HG03097 (cell line): ENCODE results near the gene BCAS1.

Experiments
- ATAC-seq: cut with Tn5 transposase; IDR thresholded peaks from one replicate; pipeline ENCODE4 v1.9.1; 2021; ENCODE audit not compliant: unreplicated experiment, low FRiP score

Gene BCAS1

DNA sequence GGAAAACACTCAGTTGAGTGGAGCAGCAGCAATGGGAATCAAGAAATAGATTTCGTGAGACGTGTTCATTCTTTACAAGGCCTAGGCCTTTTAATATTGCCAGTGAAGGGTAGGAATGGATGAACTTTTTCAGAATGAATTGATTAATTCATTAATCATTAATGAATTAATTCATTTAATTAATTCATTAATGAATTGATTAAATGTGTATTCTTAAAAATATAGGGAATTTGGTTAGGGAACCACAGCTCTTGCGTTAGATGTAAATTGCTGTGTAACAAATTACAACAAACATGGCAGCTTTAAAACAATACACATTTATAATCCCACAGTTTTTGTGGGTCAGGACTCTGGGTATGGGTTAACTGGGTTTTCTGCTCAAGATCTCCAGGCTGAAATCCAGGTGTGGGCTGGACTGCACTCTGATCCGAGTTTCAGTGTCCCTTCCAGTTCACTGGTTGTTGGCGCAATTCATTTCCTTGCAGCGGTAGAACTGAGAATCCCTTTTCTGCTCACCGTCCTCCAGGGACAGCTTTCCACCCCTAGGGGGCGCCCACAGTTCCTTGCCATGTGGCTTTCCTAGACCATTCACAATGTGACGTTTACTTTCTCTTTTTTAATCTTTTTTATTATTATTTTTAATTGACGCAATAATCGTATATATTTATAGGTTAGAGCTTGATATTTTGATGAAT is 32.8 kb upstream of the BCAS1 start:
- peak; percentile 86 for ATAC-seq

DNA sequence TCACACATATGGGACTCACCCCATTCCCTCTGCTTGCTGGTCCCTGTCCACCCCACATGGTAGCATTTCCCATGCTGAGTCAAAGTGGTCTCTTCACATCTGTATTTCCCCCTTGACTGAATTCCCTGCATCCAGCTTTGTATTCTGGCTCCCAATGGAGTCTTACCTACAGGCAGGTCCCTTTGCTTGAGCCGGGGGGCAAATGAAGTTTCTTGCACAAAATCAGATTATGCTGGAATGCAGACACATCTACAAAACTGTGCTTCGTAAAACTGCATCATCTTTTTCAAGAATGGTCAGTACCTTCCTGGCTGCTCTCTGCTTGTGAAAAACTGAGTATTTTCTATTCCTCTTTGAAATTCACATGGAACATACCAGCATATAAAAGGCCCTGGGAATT is 32.1 kb upstream of the BCAS1 start:
- ATAC-seq = no peak

DNA sequence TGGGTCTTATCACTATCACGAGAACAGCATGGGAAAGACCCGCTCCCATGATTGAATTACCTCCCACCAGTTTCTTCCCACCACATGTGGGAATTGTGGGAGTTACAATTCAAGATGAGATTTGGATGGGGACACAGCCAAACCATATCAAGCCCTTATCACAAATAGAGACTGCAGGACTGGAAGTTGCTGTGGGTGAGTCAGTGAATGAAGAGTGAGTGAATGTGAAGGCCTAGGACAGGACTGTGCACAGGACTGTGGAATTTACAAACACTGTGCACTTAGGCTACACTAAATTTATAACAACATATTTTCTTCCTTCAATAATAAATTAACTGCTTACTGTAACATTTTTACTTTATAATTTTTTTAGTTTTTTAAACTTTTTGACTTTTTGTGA is 30.2 kb upstream of the BCAS1 start:
- no peak for ATAC-seq

DNA sequence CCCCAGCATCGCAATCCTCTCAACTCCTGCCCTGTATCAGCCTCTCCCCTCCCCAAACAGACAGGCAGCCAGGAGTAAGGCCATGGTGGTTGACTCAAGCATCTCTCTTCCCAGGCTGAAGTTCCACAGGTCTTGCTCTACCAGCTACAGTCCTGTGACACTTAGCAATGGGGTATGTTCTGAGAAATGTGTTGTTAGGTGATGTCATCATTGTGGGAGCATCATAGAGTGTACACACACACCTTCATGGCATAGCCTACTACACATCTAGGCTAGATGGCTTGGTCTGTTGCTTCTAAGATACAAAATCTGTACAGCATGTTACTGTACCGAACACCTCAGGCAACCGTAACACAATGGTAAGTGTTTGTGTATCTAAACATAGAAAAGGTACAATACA is 29.5 kb upstream of the BCAS1 start:
- no peak for ATAC-seq

DNA sequence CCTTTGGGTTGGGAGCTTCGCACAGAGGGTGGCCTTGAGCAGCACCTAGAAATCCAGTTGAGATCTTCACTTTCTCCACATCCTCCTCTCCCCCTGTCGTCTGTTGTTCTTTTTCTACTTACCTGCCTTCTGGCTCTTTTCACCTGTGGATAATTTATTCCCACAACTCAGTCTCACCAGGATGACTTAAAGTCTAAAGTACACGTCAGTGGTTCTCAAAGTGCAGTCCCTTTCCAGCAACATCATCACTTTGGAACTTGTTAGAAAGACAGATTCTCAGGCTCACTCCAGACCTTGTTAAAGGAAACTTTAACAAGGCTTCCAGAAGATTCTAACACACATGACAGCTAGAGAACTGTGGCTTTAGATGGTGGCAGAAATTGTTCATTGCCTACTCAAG is 27.7 kb upstream of the BCAS1 start:
- no peak for ATAC-seq

DNA sequence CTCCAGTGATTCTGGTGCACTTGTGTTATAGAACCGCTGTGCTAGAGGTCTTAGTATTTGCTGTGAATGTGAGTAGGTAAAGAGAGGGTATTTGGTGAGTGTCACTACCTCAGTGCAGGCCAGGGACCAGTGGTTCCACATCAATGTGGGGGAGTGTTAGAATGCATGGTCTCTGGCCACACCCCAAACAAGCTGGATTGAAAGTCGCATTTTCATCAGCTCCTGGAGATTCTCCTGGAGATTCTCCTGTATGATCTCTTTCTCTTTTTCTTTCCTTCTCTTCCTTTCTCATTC is 26.8 kb upstream of the BCAS1 start:
- ATAC-seq = no peak

DNA sequence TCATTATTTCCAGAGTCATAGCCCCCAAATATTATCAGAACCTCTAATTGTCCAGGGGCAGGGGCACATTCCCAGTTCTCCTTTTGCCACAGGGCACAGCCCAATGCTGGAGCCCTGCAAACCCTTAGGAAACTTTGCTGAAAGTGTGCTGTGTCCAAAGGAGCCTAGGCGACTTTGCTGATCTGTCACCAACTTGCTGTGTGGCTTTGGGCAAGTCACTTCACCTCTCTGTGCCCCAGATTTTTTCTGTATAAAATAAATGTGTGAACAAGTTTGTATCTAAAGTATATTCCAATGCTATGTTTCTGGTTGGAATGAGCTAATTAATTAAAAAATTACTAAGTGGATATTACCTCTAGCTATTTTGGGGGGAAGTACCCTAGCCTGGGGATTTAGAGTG is 25.4 kb upstream of the BCAS1 start:
- no peak for ATAC-seq

DNA sequence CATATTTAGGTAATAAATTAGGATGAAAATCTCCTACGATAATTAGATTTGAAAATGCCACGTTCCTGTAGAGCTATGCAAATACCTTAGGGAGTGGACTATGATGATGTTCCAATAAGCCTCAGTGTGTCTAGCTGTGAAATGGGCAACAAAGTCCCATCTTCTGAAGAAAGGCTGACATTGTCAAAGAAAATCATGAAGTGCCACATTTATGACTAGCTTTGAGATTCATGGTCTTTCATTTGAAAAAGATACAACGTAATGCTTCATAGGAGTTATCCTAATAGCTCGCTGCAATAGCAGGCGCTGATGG is 23.8 kb upstream of the BCAS1 start:
- no peak for ATAC-seq

DNA sequence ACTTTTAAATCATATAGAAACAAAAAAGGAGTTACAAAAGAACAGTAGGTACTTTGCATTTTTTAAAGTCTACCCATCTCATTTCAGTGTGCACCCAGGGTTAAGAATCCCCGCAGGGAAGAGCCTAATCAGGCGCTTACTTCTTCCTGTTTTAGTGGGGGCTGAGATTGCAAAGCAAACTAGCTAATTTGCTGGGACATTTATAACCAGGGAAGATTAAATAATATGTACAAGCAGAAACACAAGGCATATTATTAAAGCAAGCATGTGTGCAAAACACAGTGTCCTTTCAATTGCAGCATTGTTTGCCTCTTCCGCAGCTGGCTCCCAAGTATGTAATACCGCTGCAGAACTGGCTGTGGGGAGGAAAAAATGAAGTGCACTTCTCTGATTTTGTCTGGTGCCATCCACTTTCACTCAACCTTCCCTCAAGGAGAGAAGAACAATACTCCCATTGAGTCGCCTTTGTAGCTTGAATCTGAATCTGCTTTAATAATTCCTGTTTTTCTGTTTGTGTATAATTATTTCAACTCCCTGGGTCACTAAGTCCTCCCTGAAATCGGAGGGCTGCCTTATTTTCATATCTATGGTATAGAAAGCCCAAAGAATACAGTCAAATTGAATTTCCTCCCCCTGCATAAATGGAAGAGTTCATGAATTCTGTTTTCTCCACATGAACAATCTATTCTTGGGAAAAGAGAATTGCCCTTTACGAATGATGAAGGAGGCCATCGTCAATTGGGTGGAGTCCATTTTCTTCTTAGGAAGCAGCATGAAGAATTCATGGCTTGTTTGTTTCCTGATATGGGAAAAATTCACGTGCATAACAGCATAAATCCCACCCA is 23.3 kb upstream of the BCAS1 start:
- no peak for ATAC-seq

DNA sequence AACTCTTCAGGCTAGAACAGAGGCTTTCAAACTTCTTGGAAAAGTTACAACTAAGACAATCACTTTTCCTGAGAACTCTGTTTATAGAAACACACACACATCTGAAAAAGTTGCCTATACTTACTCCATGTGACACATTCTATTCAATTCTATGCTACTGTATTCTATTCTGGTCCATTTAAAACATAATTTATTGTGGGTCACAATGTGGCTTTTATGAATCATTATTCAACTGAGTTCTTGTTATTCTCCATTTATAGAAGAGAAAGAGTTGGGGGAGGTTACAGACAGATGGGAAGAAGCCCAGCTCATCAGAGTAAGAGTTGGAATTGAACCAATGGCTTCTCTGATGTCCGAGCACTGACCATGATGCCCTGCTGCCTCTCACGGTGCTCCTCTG is 21.6 kb upstream of the BCAS1 start:
- ATAC-seq = no peak

DNA sequence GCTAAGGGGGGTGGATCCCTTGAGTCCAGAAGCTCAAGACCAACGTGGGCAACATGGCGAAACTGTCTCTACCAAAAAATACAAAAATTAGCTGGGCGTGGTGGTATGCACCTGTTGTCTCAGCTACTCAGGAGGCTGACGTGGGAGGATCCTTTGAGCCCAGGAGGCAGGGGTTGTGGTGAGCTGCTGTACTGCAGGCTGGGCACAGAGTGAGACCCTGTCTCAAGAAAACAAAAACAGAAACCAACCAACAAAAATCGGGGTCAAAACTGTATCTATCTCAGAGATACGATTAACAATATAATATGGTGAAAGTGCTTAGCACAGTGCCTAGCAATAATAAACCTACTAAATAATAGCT is 20.7 kb upstream of the BCAS1 start:
- no peak for ATAC-seq

DNA sequence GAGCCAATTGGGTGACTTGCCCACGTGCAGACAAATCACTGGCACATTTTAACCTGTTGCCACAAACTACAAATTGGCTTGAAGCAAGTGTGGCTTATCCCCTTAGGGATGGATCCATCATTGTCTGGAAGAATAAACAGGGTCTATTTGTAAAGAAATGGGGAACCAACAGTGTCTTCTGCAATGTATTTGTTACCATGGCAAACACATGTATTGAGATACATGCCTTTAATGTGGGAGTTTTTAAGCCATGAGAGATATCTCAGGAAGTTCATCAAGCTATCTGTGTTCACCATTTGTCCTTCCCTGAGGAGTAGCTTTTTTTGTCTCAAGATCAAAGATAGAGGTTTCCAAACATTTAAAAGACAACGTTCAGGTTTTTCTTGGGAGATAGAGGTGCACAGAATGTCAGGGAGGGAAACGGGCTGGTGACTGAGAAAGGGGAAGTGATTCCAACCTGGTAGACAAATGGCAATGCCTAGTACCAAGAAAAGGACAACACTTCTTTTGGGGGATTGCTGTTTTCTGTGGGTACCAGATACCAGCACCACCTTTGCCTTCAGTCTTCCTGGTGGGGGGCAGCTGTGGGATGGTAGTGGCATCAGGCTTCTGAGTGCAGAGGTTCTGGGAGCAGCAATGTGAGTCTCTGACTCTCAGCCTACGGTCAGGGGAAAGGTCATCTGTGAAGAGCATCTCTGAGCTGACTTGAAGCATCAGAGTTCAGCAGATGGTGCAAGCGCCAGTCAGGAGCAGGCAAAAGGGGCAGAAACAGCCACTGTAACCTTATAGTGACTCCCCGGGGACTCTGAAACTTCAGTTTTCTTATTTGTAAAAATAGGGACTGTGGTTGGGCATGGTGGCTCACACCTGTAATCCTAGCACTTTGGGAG is 20.1 kb upstream of the BCAS1 start:
- no peak for ATAC-seq

DNA sequence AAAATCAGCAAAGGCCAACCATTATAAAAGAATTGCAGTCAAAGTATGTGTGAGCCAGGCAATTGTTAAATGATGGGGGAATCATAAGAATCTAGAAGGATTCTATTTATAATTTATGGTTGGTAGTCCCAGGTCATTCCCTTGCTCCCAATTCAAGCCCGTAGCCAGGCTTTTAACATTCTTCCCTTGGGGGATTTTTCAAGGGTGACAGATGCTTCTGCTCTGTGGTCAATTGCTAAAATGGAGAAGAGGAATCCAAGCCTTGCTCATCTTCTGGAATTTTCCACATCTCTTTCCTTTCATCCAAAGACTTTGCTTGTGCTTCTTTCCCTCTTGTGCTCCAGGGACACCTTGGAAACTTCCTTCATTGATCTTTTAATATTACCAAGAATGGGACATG is 18.0 kb upstream of the BCAS1 start:
- ATAC-seq = no peak

DNA sequence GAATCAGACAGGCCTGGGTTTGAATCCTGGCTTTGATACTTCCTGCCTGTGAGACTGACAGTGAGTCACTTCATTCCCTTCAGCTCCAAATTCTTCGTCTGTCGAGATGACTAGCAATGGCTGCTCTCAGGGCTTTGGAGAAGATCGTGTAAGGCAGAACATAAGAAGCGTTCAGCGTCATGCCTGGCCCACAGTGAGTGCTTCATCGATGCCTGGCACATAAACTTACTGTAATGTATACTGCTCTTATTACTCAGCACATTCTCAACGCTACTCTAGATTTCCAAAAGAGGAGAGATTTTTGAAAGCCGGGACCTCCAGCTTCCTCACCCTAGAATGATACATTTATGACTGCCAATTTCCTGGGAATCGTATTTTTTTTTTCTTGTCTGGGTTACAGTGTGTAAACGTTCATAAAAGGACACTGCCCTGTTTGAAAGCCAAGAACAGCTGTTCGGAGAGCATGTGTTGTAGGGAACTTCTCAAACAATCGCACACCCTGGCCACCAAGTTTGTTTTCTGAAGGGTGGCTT is 16.2 kb upstream of the BCAS1 start:
- ATAC-seq = no peak

DNA sequence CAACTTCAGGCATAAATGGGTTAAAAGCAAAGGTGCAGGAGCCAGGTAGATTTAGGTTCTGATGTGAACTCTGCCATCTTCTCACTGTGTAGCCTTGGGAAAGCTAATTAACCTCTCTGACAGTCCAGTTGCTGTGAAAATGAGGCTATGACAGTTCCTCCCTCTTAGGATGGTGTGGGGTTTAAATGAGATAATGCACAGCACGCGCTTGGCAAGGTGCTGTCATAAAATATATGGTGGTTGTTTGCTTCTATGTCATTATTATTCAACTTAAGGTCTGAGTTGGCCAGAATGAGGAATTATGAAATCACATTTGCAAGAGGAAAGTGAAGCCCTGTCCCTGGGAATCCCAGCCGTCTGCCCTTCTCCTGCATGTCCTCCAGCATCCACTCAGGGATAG is 15.5 kb upstream of the BCAS1 start:
- ATAC-seq = no peak

DNA sequence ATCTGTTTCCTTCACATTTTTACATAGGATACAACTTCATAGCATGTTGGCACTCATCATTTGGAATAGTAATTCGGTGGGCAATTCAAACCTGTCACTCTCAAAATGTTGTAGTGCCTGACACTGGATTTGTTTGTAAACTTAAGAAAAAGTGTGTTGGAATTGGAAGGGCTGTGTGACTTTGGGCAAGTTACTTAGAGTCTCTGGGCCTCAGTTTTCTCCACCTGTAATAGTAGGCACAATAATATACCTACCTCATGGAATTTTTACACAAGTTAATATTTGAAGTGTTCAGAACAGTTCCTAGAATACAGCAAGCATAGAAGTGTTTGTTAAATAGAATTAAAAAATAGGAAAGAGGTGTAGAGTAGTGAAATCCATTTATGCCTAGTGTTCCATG is 15.0 kb upstream of the BCAS1 start:
- no peak for ATAC-seq

DNA sequence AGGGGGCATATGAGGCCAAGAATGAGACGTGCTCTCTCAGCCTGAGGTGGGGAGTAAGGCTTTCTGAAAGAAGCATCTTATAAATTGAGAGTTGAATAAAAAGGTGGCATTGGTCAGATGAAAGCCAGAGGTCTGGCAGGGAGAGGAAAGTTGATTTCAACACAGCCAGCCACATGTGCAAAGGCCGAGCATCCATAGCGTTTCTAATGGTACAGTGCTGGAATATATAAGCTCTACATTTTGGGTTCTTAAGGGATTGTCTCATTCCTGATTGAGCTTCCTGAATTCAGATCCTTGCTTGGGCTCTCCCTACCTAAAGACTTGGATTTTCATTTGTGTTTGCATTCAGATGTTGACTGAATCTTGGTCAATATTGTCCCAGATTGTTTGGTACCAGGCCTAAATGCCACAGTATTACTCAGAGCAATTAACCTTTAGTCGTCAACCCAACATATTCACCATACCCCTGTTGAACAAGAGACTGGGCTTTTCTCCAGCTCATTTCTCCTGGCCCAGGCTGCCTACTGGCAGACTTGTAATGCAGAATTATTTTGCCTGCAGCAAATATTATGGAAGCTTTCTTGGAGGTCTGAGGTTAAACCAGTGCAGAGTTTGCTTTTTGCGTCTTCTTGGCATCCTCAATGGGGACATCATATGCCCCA is 14.5 kb upstream of the BCAS1 start:
- no peak for ATAC-seq

DNA sequence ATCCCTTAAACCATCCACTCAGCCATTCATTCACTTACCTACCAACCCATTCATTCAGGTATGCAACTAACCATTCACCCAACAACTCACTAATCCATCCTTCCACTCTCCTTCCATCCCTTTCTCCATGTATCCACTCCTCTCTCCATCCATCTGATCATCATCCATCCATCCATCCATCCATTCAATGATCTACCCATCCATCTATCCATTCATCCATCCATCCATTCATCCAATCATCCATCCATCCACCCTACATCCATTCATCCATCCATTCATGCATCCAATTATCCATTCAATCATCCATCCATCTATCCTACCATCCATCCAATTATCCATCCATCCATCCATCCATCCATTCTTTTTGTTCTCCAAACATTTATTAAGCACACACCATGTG is 13.8 kb upstream of the BCAS1 start:
- no peak for ATAC-seq

DNA sequence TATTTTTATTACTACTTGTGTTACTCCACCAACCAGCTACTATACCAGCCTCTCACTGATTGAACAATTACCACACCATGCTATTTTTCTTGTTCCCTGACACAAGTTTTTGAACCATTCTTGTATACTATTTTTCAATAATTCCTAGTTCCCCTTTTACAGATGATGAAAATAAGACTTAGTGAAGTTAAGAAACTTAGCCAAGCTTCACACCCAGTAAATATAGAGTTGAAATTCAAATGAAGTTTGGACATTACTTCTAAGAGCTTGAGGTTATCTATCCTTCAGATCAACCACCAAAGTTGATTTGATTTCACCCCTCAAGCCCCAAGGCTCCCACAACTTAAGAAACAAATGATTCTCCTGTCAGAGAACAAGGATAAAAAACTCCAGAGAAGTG is 13.1 kb upstream of the BCAS1 start:
- no peak for ATAC-seq

DNA sequence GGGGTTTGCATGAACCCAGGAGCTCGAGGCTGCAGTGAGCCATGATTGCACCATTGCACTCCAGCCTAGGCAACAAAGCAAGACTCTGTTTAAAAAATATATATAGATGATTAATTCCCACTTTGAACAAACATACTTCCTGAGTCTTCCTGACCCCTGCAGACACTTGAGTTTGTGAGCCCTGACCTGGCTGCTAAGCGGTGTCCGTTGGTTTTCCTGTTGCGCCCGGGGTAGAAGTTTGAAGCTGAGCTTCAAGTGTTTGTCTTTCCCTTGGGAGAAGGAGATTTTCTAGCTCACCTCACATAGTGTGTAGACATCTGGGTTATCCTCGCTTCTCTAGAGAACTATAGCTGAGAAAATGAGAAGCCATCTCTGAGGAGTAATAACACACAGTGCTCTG is 11.7 kb upstream of the BCAS1 start:
- no peak for ATAC-seq

DNA sequence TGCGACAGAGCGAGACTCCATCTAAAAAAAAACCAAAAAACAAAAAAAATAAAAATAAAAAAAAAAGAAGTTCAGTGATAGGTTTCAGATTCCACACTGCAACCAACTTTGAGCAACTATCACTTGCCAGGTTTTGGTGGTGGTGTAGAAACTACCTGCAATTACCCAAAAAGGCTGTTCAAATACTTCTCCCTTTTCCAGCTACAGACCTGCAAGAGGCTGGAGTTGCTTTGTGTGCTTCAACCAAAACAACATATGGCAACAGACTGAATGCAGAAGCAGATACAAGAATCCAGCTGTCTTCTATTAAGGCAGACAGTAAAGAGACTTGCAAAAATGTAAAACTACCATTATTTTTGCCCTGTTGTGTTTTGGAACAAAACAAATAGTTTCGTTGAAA is 9.3 kb upstream of the BCAS1 start:
- no peak for ATAC-seq
